Stimulated activated CD4-positive, alpha-beta T cell treated with anti-CD3 and anti-CD28 coated beads, TNF-alpha, amount 100 ng/mL, for 1 hour (primary cell): ENCODE results near the gene ZNF611.
"Not testable (repeated sequence)": the region's sequence is repeated elsewhere in the genome, so short reads cannot be mapped to it uniquely, and the experiment has no call there.

Experiments
- DNase-seq, 3 donors: peaks; one replicate each; pipeline ENCODE4 v3.0.0-alpha.2; 2020; ENCODE audit warnings: low read depth in 3 of 3, low spot score in 1 of 3

Gene ZNF611

DNA sequence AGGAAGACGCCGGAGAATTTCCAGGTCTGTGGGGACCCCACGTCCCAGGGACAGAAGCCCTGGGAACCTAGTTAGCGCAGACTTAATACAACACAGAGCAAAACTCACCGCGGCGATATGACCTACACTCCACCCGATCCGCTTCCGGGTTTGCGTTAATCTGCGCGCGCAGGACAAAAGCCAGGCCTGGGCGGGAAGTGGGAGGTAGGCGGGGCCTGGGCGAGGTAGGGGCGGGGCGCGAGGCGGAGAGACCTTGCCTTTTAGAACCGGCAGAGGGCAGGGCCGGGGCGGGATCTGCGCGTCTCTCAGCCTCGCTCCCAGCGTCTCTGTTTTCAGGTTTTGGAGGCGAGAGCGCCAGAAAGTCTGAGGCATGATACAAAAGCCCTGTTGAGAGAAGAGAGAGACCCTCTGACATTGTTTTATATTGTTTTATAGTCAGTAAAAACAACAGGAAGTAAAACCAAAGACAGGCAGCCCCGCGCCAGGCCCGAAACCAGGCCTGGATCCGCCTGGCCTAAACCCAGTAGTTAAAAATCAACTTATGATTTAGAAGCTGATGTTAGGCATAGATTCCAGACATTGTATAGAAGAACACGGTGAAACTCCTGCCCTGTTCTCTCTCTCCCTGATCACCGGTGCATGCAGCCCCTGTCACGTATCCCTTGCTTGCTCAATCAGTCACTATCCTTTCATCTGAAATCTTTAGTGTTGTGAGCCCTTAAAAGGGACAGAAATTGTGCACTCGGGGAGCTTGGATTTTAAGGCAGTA, at the start of gene ZNF611:
ZNF611 (minus strand) TSS at position 152 of the 769 bp plus-strand sequence. CDS start 19,150 bp downstream, outside the sequence.
- DNase-seq = peak; percentile 97 to 99 (median 99)

- DNase-seq = not testable (repeated sequence)
These were observed 48.0 kb upstream of the ZNF611 start for GRCh38 chr19:52782864-52783263.

DNA sequence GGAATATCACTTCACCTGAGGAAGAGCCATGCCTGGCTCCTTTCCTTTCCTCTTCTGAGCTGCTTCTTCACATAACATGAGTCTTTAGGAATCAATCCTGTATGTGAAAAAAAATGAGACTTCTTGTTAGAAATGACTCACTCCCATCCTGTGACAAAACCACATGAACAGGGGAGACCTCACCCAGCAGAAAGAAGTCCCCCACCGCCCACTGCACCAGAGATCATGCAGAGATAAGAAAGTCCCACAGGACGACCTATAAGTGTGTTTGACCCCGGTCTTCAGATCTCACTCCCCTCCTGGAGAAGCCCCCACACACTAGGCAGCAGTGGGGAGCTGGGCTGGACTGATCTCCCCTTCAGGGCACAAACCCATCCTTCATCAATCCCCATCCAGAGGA, 44.0 kb upstream of the ZNF611 start:
- DNase-seq = no peak

GRCh38 chr19:52756447-52756846, 21.6 kb upstream of the ZNF611 start:
- not testable (repeated sequence) for DNase-seq

DNA sequence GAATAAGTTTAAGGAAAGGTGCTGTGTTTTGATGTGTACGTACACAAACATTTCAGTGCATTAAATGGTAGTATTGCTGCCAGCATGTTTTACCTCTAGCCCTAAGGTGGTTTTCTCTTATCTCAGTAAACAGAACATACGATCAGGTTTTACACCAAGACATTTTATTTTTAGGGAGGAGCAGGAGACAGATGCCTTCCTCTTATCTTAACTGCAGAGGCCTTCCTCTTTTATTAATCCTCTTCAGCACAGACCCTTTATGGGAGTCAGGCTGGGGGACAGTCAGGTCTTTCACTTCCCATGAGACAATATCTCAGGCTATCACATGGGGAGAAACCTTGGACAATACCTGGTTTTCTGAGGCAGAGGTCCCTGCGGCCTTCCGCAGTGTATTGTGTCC, 14.9 kb upstream of the ZNF611 start:
- DNase-seq = no peak

DNA sequence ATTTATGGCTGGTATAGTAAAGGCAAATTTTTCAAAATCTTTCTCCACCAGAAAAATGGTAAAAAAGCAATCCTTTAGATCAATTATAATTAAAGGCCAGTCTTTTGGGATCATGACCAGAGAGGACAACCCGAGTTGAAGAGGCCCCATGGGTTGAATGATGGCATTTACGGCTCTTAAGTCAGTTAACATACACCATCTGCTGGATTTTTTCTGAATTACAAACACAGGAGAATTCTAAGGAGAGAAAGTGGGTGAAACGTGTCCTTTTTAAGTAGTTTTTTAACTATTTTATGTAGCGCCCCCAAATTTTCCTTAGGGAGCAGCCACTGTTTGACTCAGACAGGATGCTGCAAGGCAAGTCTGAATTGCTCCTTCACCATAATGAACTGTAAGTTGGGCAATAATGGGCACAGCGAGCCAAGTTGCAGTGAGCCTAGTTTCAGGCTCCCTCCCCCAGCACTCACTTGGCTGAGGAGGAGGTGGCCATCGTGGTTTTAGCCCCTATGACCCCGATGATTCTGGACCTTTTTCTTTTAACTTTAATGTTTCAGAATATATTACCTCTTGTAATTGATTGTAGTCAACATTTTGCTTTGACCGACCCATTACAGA, 13.6 kb upstream of the ZNF611 start:
- no peak for DNase-seq

GRCh38 chr19:52745919-52746318, 11.1 kb upstream of the ZNF611 start:
- DNase-seq = not testable (repeated sequence)

GRCh38 chr19:52743091-52743490, 8.2 kb upstream of the ZNF611 start:
- DNase-seq = no peak

GRCh38 chr19:52742516-52742915, 7.7 kb upstream of the ZNF611 start:
- DNase-seq = no peak

DNA sequence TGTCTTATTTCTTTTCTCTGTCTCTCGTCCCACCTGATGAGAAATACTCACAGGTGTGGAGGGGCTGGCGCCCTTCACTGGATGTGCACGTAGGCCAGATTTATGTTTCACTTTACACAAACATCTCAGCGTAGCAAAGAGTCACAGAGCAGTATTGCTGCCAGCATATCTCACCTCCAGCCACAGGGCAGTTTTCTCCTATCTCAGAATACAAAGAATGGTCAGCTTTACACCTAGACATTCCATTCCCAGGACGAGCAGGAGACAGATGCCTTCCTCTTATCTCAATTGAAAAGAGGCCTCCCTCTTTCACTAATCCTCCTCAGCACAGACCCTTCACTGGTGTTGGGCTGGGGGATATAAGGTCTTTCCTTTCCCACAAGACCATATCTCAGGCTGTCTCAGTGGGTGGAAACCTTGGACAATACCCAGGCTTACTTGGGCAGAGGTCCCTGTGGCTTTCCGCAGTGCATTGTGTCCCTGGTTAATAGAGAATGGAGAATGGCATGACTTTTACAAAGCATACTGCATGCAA, 7.2 kb upstream of the ZNF611 start:
- DNase-seq = no peak

DNA sequence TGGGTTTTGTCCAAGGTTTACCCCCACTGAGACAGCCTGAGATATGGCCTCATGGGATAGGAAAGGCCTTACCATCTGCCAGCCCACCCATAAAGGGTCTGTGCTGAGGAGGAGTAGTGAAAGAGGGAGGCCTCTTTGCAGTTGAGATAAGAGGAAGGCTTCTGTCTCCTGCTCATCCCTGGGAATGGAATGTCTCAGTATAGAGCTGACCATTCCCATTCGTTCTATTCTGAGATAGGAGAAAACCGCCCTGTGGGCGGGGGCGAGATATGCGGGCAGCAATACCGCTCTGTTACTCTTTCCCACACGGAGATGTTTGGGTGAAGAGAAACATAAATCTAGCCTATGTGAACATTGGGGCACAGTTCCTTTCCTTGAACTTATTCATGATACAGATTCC, 6.5 kb upstream of the ZNF611 start:
- DNase-seq = not testable (repeated sequence)

DNA sequence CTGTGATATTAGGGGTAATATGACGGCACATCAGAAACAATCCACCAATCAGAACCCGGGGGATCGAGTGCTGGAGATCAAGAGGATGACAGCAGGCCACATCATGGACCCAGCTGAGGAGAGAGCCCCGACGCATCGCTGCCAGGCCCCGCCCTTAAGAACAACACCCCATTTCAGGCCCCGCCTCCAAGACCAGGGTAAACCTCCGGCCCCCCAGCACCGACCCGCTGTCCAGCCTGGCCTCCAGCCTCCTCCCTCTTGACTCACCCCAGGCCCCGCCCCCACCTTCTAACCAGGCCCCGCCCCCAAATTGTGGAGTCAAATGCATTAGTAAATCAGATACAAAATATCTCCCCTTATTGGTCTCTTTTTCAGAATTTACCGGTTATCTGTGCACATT, 4.7 kb upstream of the ZNF611 start:
- no peak for DNase-seq

- no peak for DNase-seq
These were observed 890 bp upstream of the ZNF611 start for GRCh38 chr19:52735734-52736133.

- DNase-seq = peak in 1 of 3 donors; percentile 7
These were observed 432 bp downstream of the ZNF611 start for GRCh38 chr19:52734331-52734892.

- not testable (repeated sequence) for DNase-seq
These were observed 8.8 kb downstream of the ZNF611 start for GRCh38 chr19:52726051-52726450.

DNA sequence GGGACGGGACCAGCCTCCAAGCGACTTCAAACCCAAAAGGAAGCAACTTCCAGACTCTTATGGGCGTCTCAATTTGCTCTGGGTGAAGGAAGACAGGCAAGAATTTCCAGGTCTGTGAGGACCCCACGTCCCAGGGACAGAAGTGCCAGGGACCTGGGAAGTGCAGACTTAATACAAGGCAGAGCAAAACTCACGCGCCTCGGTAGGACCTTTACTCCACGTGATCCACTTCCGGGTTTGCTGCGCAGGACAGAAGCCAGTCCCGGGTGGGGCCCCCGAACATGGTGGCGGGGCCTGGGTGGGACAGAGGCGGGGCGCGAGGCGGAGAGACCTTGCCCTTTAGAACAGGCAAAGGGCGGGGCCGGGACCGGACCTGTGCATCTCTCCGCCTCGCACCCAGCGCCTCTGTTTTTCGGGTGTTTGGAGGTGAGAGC, 9.3 kb downstream of the ZNF611 start:
- no peak for DNase-seq

- DNase-seq = no peak
These were observed 9.9 kb downstream of the ZNF611 start for GRCh38 chr19:52724701-52725514.

GRCh38 chr19:52723907-52724598, 10.8 kb downstream of the ZNF611 start:
- not testable (repeated sequence) for DNase-seq

- no peak for DNase-seq
These were observed 12.5 kb downstream of the ZNF611 start for GRCh38 chr19:52722062-52723003.
